Stimulated activated CD4-positive, alpha-beta T cell treated with anti-CD3 and anti-CD28 coated beads, TNF-alpha, amount 100 ng/mL, for 4 hours (primary cell): ENCODE data around the gene EIF4E1B.
A peak's percentile ranks its signal among the peaks of the same experiment; 100 is the strongest.

Experiments
- DNase-seq, 3 experiments: peaks; one replicate each; pipeline ENCODE4 v3.0.0-alpha.2; 2020; ENCODE audit warnings: low read depth in 3 of 3

EIF4E1B gene

DNA sequence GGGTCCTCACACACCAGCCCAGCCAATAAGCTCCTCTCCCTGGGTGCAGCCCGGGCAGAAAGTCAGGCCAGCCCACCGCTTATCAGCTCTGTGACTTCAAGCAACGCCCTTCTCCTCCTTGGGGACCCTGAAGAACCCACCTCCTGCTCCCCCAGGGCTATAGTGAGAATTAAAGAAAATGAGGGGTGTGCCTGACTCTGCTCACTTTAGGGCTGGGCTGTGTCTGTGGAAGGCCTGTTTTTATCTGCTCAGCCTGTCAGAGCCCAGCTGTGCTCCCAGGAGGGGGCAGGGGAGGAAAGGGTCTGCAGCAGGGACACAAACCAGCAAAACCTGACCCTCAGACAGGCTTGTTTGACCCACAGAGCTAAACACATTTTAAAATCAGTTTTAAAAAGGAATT is 24.4 kb upstream of the EIF4E1B start:
- DNase-seq = no peak

GRCh38 chr5:176606875-176607274 is 23.6 kb upstream of the EIF4E1B start:
- no peak for DNase-seq

- DNase-seq = no peak
Measured at GRCh38 chr5:176608142-176608705, 22.3 kb upstream of the EIF4E1B start.

DNA sequence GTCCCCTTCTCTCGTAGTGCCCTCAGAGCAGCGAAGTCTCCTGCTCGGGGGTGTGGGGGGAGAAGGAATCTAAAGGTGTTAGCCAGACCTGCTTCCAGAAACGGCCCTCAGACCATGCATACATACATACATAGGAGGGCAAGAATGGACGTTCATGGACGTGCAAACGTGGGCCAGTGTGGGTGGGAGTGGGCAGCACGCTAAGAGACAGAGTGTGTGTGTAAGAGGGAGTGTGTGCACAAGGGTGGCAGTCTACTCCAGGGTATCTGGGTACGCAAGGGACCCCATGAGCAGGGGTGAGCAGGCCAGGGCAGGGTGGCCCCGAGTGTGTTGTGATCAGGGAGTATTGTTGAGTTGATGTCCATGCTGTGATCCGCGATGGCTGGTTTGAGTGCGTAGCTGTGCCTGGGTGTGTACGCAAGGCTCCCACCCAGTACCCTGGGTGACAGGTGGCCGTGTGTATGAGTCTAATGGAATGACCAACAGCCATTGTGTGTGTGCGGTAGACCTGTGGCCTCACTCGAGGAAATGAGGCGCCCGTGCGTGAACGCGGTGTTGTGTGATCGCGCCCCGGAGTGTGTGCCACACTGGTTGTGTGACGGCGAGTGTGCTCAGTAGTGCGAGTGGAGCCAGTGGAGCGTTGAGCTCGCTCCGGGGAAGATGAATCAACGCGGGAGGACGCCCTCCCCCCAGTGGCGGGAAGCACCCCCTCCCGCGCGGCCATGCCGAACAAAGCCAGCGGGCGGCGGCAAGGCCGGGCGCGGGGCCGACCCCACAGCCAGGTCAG is 21.3 kb upstream of the EIF4E1B start:
- DNase-seq = no peak

GRCh38 chr5:176609724-176610434 is 20.6 kb upstream of the EIF4E1B start, which contains the start of gene GPRIN1:
TSS of gene GPRIN1 (minus strand) at chr5:176610156. CDS start at chr5:176599834, 10,322 bp downstream.
- peak in 2 of 3 experiments; percentile 16 to 55 for DNase-seq

DNA sequence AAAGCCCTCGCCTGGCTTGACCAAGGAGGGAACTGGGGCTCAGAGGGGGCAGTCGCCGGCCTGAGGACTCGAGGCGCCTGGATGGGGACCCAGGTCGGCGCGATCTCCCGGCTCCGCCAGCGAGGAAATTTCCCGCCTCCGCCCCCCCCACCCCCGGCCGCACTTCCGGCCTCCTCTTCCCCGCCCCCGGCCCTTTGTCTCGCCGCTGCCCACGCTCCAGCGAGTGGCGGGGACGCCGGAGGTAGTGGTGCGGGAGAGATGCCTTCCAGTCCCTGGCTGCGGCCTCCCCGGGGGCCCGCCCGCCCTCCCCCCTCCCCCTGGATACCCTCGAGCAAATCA is 20.1 kb upstream of the EIF4E1B start:
- no peak for DNase-seq

- no peak for DNase-seq
Measured at GRCh38 chr5:176611435-176611834, 19.0 kb upstream of the EIF4E1B start.

GRCh38 chr5:176612008-176612407 is 18.5 kb upstream of the EIF4E1B start:
- no peak for DNase-seq

- DNase-seq = no peak
Measured at GRCh38 chr5:176612855-176613254, 17.6 kb upstream of the EIF4E1B start.

DNA sequence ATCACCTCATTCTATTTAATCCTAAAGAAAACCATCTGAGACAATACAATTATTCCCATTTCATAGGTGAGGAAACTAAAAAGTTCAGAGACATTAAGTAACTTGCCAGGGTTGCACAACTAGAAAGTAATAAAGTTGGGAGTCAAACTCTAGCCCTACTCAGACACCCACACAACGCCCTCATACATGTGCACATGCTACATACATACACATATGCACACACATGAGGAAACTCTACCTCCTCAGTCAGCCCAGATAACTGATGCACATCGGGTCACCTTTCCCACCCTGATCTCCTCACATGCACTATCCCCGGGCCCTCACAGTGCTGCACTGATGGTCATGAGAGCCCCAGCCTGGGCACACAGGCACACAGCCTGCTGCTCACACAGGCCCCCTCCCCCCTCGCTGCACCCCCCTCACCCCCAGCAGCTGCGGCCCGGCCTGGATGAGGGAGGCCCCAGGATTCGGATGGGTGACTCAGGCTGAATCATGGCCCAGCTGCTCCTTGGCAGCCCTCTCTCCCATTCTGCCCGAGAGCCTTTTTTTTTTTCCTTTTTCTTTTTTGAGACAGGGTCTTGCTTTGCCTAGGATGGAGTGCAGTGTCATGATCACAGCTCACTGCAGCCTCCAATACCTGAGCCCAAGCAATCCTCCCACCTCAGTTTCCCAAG is 15.5 kb upstream of the EIF4E1B start:
- no peak for DNase-seq

GRCh38 chr5:176616511-176616910 is 14.0 kb upstream of the EIF4E1B start:
- DNase-seq = no peak

DNA sequence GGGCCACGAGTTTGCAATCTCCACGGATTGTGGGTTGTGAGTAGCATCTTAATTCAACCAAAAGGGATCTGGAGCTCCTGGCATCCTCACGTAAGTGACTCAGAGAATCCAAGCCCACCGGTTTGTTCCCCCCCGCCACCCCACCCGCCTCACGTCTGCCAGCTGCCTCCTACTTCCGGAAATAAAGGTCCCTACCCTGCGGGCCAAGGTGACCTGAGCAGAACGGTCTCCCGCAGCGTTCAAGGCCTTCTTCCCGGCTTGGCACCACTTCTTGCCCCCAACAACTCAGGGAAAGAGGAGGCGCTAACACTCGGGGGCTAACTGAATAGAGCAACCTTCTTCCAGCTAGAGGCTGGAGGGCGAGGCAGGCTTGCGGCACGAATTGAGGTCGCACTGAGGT is 11.7 kb upstream of the EIF4E1B start:
- no peak for DNase-seq

DNA sequence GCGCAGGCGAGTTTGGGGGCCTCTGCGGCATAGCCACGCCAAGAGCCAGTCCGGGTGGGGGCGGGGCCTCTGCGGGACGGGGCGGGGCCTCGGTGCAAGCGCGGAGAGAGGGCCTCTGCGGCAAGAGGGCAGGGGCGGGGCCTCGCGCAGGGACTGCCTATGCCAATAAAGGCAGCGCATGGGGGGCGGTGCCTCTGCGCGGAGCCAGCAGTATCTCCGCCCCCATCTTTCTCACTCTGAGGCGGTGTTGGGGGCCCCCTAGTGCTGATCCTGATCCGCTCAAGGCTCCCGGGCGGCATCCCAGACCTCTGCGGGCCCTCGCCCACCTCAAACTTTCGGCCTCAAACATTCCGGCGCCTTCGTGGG is 11.3 kb upstream of the EIF4E1B start:
- peak; percentile 55 to 66 (median 59) for DNase-seq

DNA sequence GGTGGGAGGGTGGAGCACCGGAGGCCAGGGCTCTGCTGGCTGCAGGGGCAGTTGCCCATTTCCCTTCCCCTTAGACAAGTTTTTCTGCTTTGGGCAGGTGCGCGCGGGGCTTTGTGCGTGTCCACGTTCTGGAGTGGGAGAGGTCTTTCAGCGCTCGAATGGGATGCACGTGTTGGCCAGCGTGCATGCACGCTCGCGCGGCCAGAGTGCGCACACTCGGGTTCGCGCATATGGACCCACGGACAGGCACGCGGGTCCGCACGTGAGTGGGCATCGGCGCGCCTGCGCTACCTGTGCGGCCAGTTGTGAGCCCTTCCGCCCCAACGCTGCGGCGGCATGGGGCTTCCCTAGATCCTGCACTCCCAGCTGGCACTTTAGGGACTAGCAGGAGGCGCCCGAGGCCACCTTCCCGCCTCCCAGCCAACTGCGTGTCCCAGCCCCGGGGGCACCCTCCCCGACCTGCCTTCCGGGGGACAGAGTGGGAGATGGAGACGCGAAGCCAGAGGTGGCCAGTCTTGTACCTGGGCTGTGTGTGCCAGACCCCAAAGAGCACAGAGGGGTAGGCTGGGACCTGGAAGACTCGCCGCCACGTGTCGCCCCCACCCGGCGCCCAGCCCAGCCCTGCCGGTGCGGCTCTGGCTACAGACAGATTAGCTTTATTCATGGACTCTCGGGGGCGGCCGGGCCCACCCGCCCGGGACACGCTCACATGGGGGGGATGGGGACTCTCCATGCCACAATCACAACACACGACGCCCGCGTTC is 10.7 kb upstream of the EIF4E1B start:
- no peak for DNase-seq

GRCh38 chr5:176620333-176620981 is 10.0 kb upstream of the EIF4E1B start:
- no peak for DNase-seq

- no peak for DNase-seq
Measured at GRCh38 chr5:176621661-176622079, 8.8 kb upstream of the EIF4E1B start.

- DNase-seq = no peak
Measured at GRCh38 chr5:176624142-176624541, 6.3 kb upstream of the EIF4E1B start.

DNA sequence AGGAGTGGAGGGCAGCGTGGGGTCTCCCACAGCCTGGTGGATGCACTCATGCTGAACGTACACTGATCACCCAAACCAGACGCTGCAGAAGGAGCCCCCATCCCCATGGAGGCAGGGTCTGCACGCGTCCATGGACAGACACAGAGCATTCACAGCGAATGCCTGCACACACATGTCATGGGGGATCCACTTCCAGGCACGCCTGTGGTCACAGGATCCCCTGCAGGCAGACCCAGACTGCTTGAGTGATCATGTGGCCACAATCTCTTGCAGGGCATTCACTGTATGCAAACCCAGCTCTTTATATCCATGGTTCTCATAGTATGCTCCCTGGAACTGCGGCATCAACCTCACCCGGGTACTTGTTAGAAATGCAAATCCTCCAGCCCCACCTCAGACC is 5.5 kb upstream of the EIF4E1B start:
- no peak for DNase-seq

GRCh38 chr5:176625512-176625911 is 5.0 kb upstream of the EIF4E1B start:
- no peak for DNase-seq

- no peak for DNase-seq
Measured at GRCh38 chr5:176625966-176626875, 4.3 kb upstream of the EIF4E1B start.
